ENCODE measurements around the gene MAPKAPK2.

Gene MAPKAPK2

DNA sequence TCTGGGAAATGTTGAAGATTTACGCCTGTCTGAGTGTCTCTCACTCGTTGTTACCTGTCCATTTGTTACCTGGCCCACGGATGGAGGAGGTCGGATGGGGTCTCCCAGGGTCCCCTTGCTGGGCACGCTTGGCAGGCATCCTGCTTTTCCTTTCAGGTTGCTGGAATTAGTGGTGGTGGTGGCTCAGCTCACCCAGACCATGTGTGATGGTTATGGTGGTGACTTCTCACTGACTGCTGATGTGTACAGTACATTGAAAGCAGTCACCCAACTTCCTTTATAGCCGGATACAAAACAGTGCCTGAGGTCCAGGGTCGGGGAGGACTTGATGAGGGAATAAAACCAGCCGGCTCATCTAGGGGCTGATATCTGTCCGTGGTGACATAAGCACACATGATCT lies 19.5 kb downstream of the MAPKAPK2 start:
- in situ Hi-C loops (cut with HindIII; ENCODE audit: low sequenced_read_pairs), result no loop called here
- no peak overlapping the region for H3K4me3 ChIP-seq (ENCODE audit: low read depth, low read length)
- TF ChIP-seq, protein P1, sequence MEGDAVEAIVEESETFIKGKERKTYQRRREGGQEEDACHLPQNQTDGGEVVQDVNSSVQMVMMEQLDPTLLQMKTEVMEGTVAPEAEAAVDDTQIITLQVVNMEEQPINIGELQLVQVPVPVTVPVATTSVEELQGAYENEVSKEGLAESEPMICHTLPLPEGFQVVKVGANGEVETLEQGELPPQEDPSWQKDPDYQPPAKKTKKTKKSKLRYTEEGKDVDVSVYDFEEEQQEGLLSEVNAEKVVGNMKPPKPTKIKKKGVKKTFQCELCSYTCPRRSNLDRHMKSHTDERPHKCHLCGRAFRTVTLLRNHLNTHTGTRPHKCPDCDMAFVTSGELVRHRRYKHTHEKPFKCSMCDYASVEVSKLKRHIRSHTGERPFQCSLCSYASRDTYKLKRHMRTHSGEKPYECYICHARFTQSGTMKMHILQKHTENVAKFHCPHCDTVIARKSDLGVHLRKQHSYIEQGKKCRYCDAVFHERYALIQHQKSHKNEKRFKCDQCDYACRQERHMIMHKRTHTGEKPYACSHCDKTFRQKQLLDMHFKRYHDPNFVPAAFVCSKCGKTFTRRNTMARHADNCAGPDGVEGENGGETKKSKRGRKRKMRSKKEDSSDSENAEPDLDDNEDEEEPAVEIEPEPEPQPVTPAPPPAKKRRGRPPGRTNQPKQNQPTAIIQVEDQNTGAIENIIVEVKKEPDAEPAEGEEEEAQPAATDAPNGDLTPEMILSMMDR (IDR thresholded peaks at IDR 0.05; ENCODE audit: low read depth, low read length), result no peak
- no peak for DNase-seq (ENCODE audit: low read depth, low spot score)

GRCh38 chr1:206705191-206705590 lies 20.5 kb downstream of the MAPKAPK2 start:
- H3K4me3 ChIP-seq (ENCODE audit: low read depth, low read length), result no peak overlapping the region
- in situ Hi-C loops (cut with HindIII; ENCODE audit: low sequenced_read_pairs), result no loop called here
- TF ChIP-seq, protein P1 (IDR thresholded peaks at IDR 0.05; ENCODE audit: low read depth, low read length), result no peak
- peak; percentile 75 for DNase-seq (ENCODE audit: low read depth, low spot score)

DNA sequence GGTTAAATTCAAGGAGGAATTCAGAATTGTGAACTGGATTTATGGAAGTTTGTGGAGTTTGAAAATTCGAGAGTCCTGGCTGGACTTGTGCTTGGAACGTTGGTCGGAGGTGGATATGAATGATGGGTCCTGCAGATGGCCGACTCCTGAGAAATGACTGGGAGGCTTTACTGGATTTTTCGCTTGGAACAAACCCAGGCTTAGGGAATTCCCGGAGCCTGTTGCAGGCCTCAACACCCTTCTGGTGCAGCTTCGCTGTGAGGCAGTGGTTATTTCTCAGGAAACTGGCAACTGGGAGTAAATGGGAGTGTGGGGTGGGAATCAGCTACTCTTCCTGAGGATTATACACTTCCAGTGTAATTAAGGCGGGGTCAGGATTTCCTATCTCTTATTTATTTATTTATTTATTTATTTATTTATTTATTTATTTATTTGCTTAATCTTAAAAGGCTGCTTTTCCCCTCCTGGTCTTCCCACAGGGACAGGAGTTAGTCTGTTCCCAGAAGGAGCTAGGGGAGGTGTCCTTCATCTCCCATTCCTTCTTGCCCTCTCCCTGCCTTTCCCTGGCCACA lies 21.1 kb downstream of the MAPKAPK2 start:
- TF ChIP-seq, protein P1 (IDR thresholded peaks at IDR 0.05; ENCODE audit: low read depth, low read length), result no peak
- in situ Hi-C loops (cut with HindIII; ENCODE audit: low sequenced_read_pairs), result no loop called here
- H3K4me3 ChIP-seq (ENCODE audit: low read depth, low read length), result no peak overlapping the region
- peak; percentile 27 for DNase-seq (ENCODE audit: low read depth, low spot score)

GRCh38 chr1:206706298-206706791 lies 21.6 kb downstream of the MAPKAPK2 start:
- TF ChIP-seq, protein P1 (IDR thresholded peaks at IDR 0.05; ENCODE audit: low read depth, low read length), result no peak
- peak; percentile 93 for DNase-seq (ENCODE audit: low read depth, low spot score)
- in situ Hi-C loops (cut with HindIII; ENCODE audit: low sequenced_read_pairs), result no loop called here
- no peak overlapping the region for H3K4me3 ChIP-seq (ENCODE audit: low read depth, low read length)

- TF ChIP-seq, protein P1 (IDR thresholded peaks at IDR 0.05; ENCODE audit: low read depth, low read length), result no peak
- H3K4me3 ChIP-seq (ENCODE audit: low read depth, low read length), result no peak overlapping the region
- in situ Hi-C loops (cut with HindIII; ENCODE audit: low sequenced_read_pairs), result no loop called here
- DNase-seq (ENCODE audit: low read depth, low spot score), result peak; percentile 30
These were observed 22.2 kb downstream of the MAPKAPK2 start for GRCh38 chr1:206706806-206707366.

GRCh38 chr1:206708058-206708457 lies 23.4 kb downstream of the MAPKAPK2 start:
- no peak for DNase-seq (ENCODE audit: low read depth, low spot score)
- H3K4me3 ChIP-seq (ENCODE audit: low read depth, low read length), result no peak overlapping the region
- in situ Hi-C loops (cut with HindIII; ENCODE audit: low sequenced_read_pairs), result no loop called here
- TF ChIP-seq, protein P1 (IDR thresholded peaks at IDR 0.05; ENCODE audit: low read depth, low read length), result no peak
